GM21526 (cell line): Measurements from ENCODE around the gene MCTP2.
"Not testable (repeated sequence)": the region's sequence is repeated elsewhere in the genome, so short reads cannot be mapped to it uniquely, and the experiment has no call there.

Experiments
- ATAC-seq: cut with Tn5 transposase; IDR thresholded peaks from one replicate; pipeline ENCODE4 v1.9.1; 2021; ENCODE audit warnings: moderate library complexity; ENCODE audit not compliant: unreplicated experiment, low FRiP score

MCTP2 gene

DNA sequence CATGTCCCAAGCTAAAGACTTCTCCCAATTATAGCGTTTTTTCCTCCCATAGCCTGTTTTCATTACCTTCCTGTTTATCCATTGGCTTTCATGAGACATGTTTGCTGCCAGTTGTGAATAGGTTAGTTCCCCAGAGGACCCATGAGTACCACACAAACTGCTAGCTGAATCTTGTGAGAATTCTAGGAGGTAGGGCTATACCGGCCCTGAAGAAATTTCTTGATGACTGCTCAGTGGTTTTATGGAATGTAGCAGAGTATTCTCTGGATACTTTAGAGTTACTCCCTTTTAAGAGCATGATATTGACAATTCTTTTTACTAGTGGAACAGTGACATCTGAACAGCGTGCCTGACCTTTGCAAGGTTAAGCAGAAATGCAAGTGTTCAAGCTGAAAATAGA lies 210.4 kb downstream of the MCTP2 start:
- ATAC-seq: no peak

DNA sequence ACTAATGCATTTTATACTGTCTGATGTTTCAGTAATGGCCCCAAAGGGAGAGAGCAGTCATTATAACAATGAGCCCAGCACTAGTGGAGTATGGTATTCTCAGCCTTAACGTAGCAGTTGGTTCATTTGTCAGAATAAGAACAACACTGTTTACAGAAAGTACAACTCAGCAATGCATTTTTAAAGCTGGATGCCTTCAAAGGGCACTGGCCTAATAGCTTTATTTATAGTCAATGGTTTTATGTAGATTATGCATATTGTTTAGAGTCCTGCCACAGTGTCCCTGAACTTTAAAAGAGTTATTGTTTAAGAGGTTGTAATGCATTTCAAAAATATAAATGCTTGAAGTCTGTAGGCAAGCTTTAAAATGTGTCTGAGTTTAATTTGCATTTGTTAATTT lies 211.1 kb downstream of the MCTP2 start:
- ATAC-seq: no peak

- ATAC-seq: no peak
These were observed 211.8 kb downstream of the MCTP2 start for GRCh38 chr15:94443186-94443585.

DNA sequence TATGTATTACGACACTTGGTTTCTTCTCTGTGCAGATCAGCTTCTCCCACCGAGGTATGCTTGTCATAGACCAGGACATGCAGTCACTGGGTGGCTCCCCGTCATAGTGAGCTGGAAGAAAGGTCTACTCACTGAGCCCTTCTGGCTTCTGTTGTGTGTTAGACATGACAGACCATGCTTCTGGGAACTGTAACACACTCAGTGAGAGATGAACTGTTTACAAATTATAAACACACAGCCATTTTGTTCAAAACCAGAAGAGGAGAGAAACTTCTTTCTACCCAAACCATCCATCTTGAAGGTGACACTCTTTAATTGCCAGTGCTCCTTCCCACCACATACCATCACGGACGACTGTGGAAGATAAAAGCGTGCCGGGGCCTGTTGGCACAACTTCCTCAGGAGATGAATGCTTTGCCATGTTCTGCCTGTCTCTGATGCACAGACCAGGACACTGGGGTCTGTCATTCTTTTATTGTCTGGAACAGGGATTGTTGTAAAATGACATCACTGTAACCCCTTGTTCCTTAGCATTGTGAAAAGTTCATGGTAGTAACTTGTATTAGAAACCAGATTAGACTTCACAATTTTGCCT lies 214.3 kb downstream of the MCTP2 start:
- no peak for ATAC-seq

DNA sequence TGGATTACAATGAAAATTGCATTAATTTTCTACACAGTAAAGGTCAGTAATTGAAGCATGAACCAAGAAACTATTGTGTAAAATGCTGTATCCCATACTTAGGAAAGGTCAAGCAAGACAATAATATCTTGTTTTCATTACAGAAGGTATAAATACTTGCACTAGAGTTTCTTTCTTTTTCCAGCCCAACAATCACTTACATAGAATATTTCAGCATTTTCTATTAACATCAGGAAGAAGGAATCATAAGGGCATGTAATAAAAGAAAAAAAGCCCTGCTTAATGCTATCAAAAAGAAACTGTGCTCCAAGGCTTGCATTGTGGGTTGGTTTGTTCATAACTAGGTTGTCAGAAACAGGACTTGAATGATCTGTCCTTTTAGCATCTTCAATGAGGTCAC lies 215.1 kb downstream of the MCTP2 start:
- ATAC-seq: no peak

DNA sequence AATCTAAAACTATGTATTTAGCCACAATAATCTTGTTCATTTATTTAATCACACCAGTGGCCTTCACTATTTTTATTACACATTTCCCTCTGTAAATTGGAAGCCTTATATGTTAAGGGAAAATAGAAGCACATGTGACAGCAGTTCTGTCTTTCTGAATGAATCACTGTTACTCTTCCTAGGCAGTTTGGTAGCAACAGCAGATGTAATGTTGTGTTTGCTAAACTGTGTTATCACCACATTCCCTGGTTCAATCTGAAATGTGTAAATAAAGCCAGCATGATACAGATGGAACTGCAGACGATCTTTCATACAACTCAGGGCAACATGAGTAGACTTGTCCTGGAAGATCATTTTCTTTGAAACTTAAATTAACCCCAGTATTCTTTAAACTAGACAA lies 220.1 kb downstream of the MCTP2 start:
- no peak for ATAC-seq

DNA sequence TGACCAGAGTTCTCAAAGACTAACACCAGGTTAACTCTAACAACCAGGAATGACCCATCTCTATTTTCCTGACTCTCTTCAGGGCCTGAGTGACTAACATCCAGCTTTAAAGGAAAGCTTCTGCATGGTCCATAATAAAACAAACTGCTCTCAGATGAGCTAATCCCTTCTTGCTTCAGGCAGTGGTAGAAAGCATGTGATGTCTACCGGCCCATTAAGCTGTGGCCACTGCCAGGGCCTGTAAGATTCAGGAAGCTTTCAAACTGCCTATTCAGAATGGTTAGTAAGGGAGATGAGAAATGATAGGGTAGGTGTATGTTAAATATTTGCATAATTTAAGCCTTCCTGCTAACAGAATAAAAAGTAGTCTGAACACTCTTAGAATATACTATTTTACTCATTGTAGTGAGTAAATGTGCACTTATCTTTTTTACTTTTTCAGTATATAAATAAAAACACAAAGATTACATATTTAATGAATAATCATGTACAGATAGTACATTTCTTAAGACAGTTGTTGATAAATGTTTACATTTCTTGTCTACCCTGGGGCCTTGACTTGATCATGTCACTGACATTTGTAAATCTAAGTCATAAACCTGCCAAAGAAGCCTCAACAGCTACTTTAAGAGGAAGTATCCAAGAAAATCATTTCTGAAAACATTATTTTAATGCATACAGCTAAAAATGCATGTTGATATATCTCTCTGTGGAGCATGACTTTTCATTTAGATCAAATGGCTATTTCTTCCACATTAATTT lies 222.0 kb downstream of the MCTP2 start:
- no peak for ATAC-seq

DNA sequence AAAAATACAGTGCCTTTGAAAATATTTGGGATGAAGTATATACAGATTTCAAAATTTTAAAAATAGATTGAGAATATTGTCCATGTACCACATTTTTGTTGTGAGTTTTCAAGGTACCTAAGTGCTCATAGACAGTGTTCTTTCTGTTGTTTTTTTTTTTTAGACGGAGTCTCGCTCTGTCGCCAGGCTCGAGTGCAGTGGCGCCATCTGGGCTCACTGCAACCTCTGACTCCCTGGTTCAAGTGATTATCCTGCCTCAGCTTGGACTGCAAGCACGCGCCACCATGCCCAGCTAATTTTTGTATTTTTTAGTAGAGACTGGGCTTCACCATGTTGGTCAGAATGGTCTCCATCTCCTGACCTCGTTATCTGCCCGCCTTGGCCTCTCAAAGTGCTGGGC lies 223.9 kb downstream of the MCTP2 start:
- ATAC-seq: no peak

DNA sequence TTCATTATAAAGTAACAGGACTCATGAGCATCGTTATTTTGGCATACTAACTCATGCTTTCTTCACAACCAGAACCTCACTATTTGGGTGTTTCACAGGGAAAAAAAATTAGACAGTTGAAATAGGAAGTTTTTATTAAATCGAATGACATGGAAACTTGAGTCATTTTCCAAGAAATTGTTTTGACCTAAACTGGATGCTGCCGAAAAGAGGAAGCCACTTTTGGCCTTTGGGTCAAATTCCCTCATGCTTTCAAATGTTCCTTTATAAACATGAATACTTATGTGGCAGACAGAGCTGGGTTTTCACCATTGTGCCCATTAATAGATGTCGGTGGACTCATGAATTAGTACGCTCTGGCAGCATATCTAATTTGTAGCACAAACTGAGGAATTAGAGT lies 224.9 kb downstream of the MCTP2 start:
- ATAC-seq: no peak

DNA sequence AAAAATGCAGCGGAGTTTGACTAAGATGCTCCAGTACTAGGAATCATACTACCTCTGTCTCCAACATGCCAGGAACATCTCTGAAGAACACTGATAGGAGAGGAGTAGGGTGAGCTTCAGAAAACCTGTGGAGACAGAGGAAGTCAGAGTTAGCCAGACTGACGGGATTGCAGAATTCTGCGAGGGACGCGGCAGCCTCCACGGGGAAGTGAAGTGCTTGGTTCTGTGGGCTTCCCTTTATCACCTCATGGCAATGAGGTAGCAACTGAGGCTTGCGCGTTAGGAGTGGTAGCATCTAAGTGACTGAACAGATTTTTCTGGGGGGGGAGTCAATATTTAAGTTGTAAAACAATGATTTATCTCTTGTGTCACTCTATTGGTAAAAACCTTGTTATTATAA lies 226.3 kb downstream of the MCTP2 start:
- no peak for ATAC-seq

- no peak for ATAC-seq
These were observed 229.3 kb downstream of the MCTP2 start for GRCh38 chr15:94460624-94461023.

- no peak for ATAC-seq
These were observed 235.7 kb downstream of the MCTP2 start for GRCh38 chr15:94467034-94467433.

GRCh38 chr15:94470492-94470891 lies 239.1 kb downstream of the MCTP2 start:
- ATAC-seq: no peak

DNA sequence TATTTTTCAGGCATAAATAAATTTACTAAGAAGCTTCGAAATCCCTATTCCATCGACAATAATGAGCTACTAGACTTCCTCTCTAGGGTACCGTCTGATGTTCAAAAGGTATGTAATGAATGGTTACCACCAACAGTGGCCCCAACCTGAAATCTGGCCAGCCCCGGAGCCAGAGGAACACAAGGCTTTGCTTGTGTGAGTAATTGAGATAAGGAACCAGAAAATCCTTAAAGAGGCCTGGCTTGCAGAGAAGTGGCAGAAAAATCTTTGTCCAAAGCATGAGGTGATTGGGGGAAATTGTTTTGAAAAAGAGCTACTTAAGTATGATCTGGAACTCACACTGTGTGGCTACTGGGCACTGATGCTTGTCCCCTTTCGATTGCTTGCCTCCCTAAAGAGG lies 245.3 kb downstream of the MCTP2 start:
- ATAC-seq: no peak

DNA sequence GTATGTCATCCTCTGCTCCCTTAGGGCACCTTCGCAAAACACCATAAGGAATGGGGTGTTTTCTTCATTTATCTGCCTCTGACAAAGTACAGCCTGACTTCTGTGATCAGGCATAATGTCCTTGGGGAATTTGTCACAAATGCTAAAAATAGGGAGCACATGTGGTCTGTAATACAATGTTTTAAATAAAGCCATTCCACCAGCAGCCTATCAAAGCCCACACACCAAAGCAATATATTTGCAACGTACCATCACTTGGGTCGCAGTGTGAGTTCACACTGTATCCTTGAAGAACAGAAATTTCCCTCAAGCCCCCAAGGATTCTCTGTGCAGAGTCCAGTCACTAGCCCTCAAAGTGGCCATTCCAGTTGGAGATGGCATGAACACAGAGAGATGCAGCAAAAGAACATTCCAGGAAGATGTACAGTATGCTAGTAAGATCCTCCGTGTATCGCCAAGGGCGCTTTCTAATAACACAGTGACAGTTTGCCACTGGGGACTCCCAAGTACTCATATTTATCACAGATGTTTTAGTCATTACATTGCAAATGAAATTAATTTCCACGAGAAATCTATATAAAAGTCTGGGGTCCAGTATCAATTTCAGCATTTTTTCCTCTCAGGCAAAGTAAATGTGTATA lies 246.7 kb downstream of the MCTP2 start:
- no peak for ATAC-seq

DNA sequence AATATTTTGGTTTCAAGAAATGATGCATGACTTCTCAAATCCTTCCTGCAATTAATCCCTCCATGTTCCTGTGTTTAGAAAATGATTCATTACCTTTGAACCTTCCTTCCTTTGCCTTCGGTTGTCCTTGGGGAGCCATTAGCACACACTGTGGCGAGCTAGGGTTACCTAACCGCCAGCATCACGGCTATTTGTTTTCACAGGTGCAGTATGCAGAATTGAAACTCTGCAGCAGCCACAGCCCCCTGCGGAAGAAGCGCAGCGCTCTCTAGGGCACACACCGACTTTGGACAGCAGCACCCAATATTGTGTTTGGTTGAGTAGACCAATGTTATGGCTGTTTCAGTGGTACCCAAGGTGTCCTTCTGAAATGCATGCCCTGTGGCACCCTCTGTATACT lies 247.4 kb downstream of the MCTP2 start:
- no peak for ATAC-seq

- no peak for ATAC-seq
These were observed 249.0 kb downstream of the MCTP2 start for GRCh38 chr15:94480289-94480834.

DNA sequence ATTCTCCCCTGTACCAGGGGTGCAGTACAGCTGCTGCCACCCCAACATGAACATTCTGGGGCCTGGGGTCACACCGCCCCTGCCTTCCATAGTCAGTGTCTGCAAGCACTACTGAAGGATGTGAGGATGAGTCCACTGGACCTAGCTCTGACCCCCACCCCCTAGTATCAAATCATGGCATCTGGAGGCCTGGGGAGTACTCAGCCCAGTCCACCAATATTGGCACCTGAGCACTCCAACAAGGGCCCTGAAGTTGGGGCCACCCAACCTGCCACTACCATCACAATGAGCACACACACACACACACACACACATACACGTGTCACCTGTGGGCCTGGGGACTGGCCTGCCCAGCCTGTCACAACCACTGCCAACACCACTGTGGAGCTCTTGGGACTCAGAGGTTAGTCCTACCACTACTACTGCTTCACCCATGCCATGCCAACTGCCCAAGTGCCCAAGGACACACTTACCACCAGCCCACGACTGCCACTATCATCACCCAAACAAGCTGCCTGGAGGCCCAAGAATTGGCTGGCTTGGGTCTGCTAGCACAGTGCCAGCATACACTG lies 253.9 kb downstream of the MCTP2 start:
- ATAC-seq: no peak

GRCh38 chr15:94487635-94488034 lies 256.3 kb downstream of the MCTP2 start:
- no peak for ATAC-seq

DNA sequence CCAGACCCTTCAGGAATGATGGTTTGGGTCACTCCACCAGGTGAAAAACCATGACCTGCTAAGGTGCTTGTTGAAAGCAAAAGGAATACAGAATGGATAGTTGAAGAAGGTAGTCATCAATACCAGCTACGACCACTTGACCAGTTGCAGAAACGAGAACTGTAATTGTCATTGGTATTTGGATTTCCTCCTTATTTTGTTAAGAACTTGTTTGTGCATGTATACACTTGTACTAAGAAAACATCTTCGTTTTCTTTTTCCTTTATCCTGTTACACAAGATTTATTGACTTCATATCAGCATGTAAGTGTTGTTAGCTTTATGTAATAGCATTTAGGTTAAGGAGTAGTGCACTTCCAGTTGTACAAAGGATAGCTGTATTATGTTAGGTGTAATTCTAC lies 261.8 kb downstream of the MCTP2 start:
- ATAC-seq: no peak

GRCh38 chr15:94493586-94493985 lies 262.2 kb downstream of the MCTP2 start:
- not testable (repeated sequence) for ATAC-seq
